ENCODE results near the gene CCDC174.
A peak's percentile ranks its signal among the peaks of the same experiment; 100 is the strongest.

The CCDC174 gene

GRCh38 chr3:14620512-14620911 is 31.1 kb upstream of the CCDC174 start:
- Histone ChIP-seq H3K9me3 (replicated peaks in 1 of 2; ENCODE audit: control insufficient read depth in 2 of 2, insufficient read depth in 1 of 2, low read depth in 1 of 2, low read length in 2 of 2) (no peaks in the 10 kb centered on the region), H3K79me1 (ENCODE audit: low read depth, low read length) (no peaks in the 10 kb centered on the region), H3K4me3 (ENCODE audit: low read length in 2 of 2) (no peak overlapping the region), H3K4ac (ENCODE audit: low read length) (no peak overlapping the region), H3K4me1 (ENCODE audit: control insufficient read depth in 2 of 2, insufficient read depth in 1 of 2, low read depth in 1 of 2, low read length in 2 of 2) (peaks cover 6 to 21% of the 10 kb centered on the region in 2 donors), H3K27ac (replicated peaks; ENCODE audit: low read length) (peak overlapping the region; percentile 7), H2AK5ac (ENCODE audit: low read depth, low read length) (no peak overlapping the region), H3K23ac (ENCODE audit: low read depth, low read length, poor library complexity) (no peak overlapping the region), H3K36me3 (replicated peaks in 1 of 2; ENCODE audit: control insufficient read depth in 2 of 2, insufficient read depth in 2 of 2, low read length in 2 of 2) (no peaks in the 10 kb centered on the region), H4K91ac (ENCODE audit: low read depth, low read length, poor library complexity) (no peak overlapping the region), H3K9ac (ENCODE audit: low read depth, low read length, poor library complexity) (no peak overlapping the region), H3K18ac (ENCODE audit: low read length) (no peak overlapping the region), H2BK15ac (ENCODE audit: low read length) (no peak overlapping the region), H3K14ac (ENCODE audit: low read length) (no peak overlapping the region), H3K4me2 (ENCODE audit: insufficient read depth, low read length, poor library complexity, severe bottlenecking) (no peak overlapping the region), H2BK5ac (ENCODE audit: low read length) (no peak overlapping the region), H4K8ac (ENCODE audit: low read depth, low read length) (no peak overlapping the region), H2AFZ (ENCODE audit: low read length) (no peak overlapping the region), H2BK120ac (ENCODE audit: low read depth, low read length) (no peak overlapping the region), H2BK12ac (ENCODE audit: low read length) (no peak overlapping the region), H3K27me3 (ENCODE audit: control insufficient read depth in 3 of 3, insufficient read depth in 3 of 3, low read depth in 1 of 3, low read length in 3 of 3) (peaks cover 0 to 3% (median 0%) of the 10 kb centered on the region in 3 experiments)
- DNase-seq (ENCODE audit: low spot score): peak; percentile 52
- WGBS, 2 donors (ENCODE audit: extremely low coverage in 2 of 2, insufficient read length in 2 of 2, insufficient replicate concordance in 1 of 2): no CpG with 5 or more reads among the region's 7 CpGs

- Histone ChIP-seq H3K18ac (ENCODE audit: low read length) (no peak overlapping the region), H2BK15ac (ENCODE audit: low read length) (no peak overlapping the region), H2BK12ac (ENCODE audit: low read length) (no peak overlapping the region), H3K23ac (ENCODE audit: low read depth, low read length, poor library complexity) (no peak overlapping the region), H3K79me1 (ENCODE audit: low read depth, low read length) (no peaks in the 10 kb centered on the region), H3K4ac (ENCODE audit: low read length) (no peak overlapping the region), H3K4me3 (ENCODE audit: low read length in 2 of 2) (no peak overlapping the region), H3K27me3 (ENCODE audit: control insufficient read depth in 3 of 3, insufficient read depth in 3 of 3, low read depth in 1 of 3, low read length in 3 of 3) (peaks cover 0 to 3% (median 0%) of the 10 kb centered on the region in 3 experiments), H3K4me2 (ENCODE audit: insufficient read depth, low read length, poor library complexity, severe bottlenecking) (no peak overlapping the region), H3K4me1 (ENCODE audit: control insufficient read depth in 2 of 2, insufficient read depth in 1 of 2, low read depth in 1 of 2, low read length in 2 of 2) (peaks cover 6 to 21% of the 10 kb centered on the region in 2 donors), H3K9me3 (replicated peaks in 1 of 2; ENCODE audit: control insufficient read depth in 2 of 2, insufficient read depth in 1 of 2, low read depth in 1 of 2, low read length in 2 of 2) (no peaks in the 10 kb centered on the region), H3K14ac (ENCODE audit: low read length) (no peak overlapping the region), H2BK5ac (ENCODE audit: low read length) (no peak overlapping the region), H2AK5ac (ENCODE audit: low read depth, low read length) (no peak overlapping the region), H4K91ac (ENCODE audit: low read depth, low read length, poor library complexity) (no peak overlapping the region), H3K36me3 (replicated peaks in 1 of 2; ENCODE audit: control insufficient read depth in 2 of 2, insufficient read depth in 2 of 2, low read length in 2 of 2) (no peaks in the 10 kb centered on the region), H3K27ac (replicated peaks; ENCODE audit: low read length) (no peak overlapping the region), H4K8ac (ENCODE audit: low read depth, low read length) (no peak overlapping the region), H3K9ac (ENCODE audit: low read depth, low read length, poor library complexity) (no peak overlapping the region), H2BK120ac (ENCODE audit: low read depth, low read length) (no peak overlapping the region), H2AFZ (ENCODE audit: low read length) (no peak overlapping the region)
- WGBS, 2 donors (ENCODE audit: extremely low coverage in 2 of 2, insufficient read length in 2 of 2, insufficient replicate concordance in 1 of 2): no CpG with 5 or more reads among the region's 4 CpGs
- DNase-seq (ENCODE audit: low spot score): no peak
These were observed 30.5 kb upstream of the CCDC174 start for GRCh38 chr3:14621093-14621492.

GRCh38 chr3:14622368-14622767 is 29.2 kb upstream of the CCDC174 start:
- Histone ChIP-seq H3K4ac (ENCODE audit: low read length) (no peak overlapping the region), H2BK5ac (ENCODE audit: low read length) (no peak overlapping the region), H2BK12ac (ENCODE audit: low read length) (no peak overlapping the region), H3K27me3 (ENCODE audit: control insufficient read depth in 3 of 3, insufficient read depth in 3 of 3, low read depth in 1 of 3, low read length in 3 of 3) (peaks cover 0 to 3% (median 0%) of the 10 kb centered on the region in 3 experiments), H4K8ac (ENCODE audit: low read depth, low read length) (no peak overlapping the region), H3K36me3 (replicated peaks in 1 of 2; ENCODE audit: control insufficient read depth in 2 of 2, insufficient read depth in 2 of 2, low read length in 2 of 2) (no peaks in the 10 kb centered on the region), H3K79me1 (ENCODE audit: low read depth, low read length) (no peaks in the 10 kb centered on the region), H3K14ac (ENCODE audit: low read length) (no peak overlapping the region), H2BK120ac (ENCODE audit: low read depth, low read length) (no peak overlapping the region), H3K9me3 (replicated peaks in 1 of 2; ENCODE audit: control insufficient read depth in 2 of 2, insufficient read depth in 1 of 2, low read depth in 1 of 2, low read length in 2 of 2) (no peaks in the 10 kb centered on the region), H3K9ac (ENCODE audit: low read depth, low read length, poor library complexity) (no peak overlapping the region), H3K23ac (ENCODE audit: low read depth, low read length, poor library complexity) (no peak overlapping the region), H2AFZ (ENCODE audit: low read length) (no peak overlapping the region), H4K91ac (ENCODE audit: low read depth, low read length, poor library complexity) (no peak overlapping the region), H3K4me2 (ENCODE audit: insufficient read depth, low read length, poor library complexity, severe bottlenecking) (no peak overlapping the region), H3K4me1 (ENCODE audit: control insufficient read depth in 2 of 2, insufficient read depth in 1 of 2, low read depth in 1 of 2, low read length in 2 of 2) (peaks cover 10 to 18% of the 10 kb centered on the region in 2 donors), H2BK15ac (ENCODE audit: low read length) (no peak overlapping the region), H3K4me3 (ENCODE audit: low read length in 2 of 2) (no peak overlapping the region), H3K18ac (ENCODE audit: low read length) (no peak overlapping the region), H3K27ac (replicated peaks; ENCODE audit: low read length) (no peak overlapping the region), H2AK5ac (ENCODE audit: low read depth, low read length) (no peak overlapping the region)
- DNase-seq (ENCODE audit: low spot score): no peak
- WGBS, 2 donors (ENCODE audit: extremely low coverage in 2 of 2, insufficient read length in 2 of 2, insufficient replicate concordance in 1 of 2): no CpG with 5 or more reads among the region's 6 CpGs

- H3K14ac ChIP-seq (ENCODE audit: low read length): no peak overlapping the region
- no peak overlapping the region for H4K8ac ChIP-seq (ENCODE audit: low read depth, low read length)
- H2AFZ ChIP-seq (ENCODE audit: low read length): no peak overlapping the region
- H2BK120ac ChIP-seq (ENCODE audit: low read depth, low read length): no peak overlapping the region
- no peaks in the 10 kb centered on the region for H3K79me1 ChIP-seq (ENCODE audit: low read depth, low read length)
- H3K4me1 ChIP-seq (ENCODE audit: control insufficient read depth in 2 of 2, insufficient read depth in 1 of 2, low read depth in 1 of 2, low read length in 2 of 2): peaks cover 10 to 17% of the 10 kb centered on the region in 2 donors
- DNase-seq (ENCODE audit: low spot score): no peak
- no peak overlapping the region for H3K27ac ChIP-seq (replicated peaks; ENCODE audit: low read length)
- peaks cover 0 to 6% (median 0%) of the 10 kb centered on the region in 3 experiments for H3K27me3 ChIP-seq (ENCODE audit: control insufficient read depth in 3 of 3, insufficient read depth in 3 of 3, low read depth in 1 of 3, low read length in 3 of 3)
- H3K36me3 ChIP-seq (replicated peaks in 1 of 2; ENCODE audit: control insufficient read depth in 2 of 2, insufficient read depth in 2 of 2, low read length in 2 of 2): no peaks in the 10 kb centered on the region
- H3K4ac ChIP-seq (ENCODE audit: low read length): no peak overlapping the region
- H3K9me3 ChIP-seq (replicated peaks in 1 of 2; ENCODE audit: control insufficient read depth in 2 of 2, insufficient read depth in 1 of 2, low read depth in 1 of 2, low read length in 2 of 2): peaks cover 2 to 3% of the 10 kb centered on the region in 2 donors
- no peak overlapping the region for H4K91ac ChIP-seq (ENCODE audit: low read depth, low read length, poor library complexity)
- H3K23ac ChIP-seq (ENCODE audit: low read depth, low read length, poor library complexity): no peak overlapping the region
- WGBS, 2 donors (ENCODE audit: extremely low coverage in 2 of 2, insufficient read length in 2 of 2, insufficient replicate concordance in 1 of 2): no CpG with 5 or more reads among the region's 4 CpGs
- H2AK5ac ChIP-seq (ENCODE audit: low read depth, low read length): no peak overlapping the region
- H2BK5ac ChIP-seq (ENCODE audit: low read length): no peak overlapping the region
- H2BK12ac ChIP-seq (ENCODE audit: low read length): no peak overlapping the region
- H2BK15ac ChIP-seq (ENCODE audit: low read length): no peak overlapping the region
- H3K18ac ChIP-seq (ENCODE audit: low read length): no peak overlapping the region
- no peak overlapping the region for H3K4me3 ChIP-seq (ENCODE audit: low read length in 2 of 2)
- H3K9ac ChIP-seq (ENCODE audit: low read depth, low read length, poor library complexity): no peak overlapping the region
- no peak overlapping the region for H3K4me2 ChIP-seq (ENCODE audit: insufficient read depth, low read length, poor library complexity, severe bottlenecking)
These were observed 28.0 kb upstream of the CCDC174 start for GRCh38 chr3:14623569-14624051.

All from neuronal stem cell (in vitro differentiated cells).